MM.1S (cell line): ENCODE data around the gene ATF5.

Source experiments
- DNase-seq: peaks from one replicate; pipeline ENCODE4 v3.0.0-alpha.2; 2015
- H2AFZ ChIP-seq: fragments of 300-600 bp; sonication (generic); 2 replicates; pipeline ENCODE4 v1.6.0; 2016; ENCODE audit warnings: antibody characterized with exemption, low read length
- H3F3A ChIP-seq: fragments of 300-600 bp; sonication (generic); 2 replicates; pipeline ENCODE4 v1.6.1; 2016; ENCODE audit warnings: mild to moderate bottlenecking, antibody characterized with exemption, low read length, moderate library complexity, mixed read lengths; ENCODE audit not compliant: insufficient read depth
- H3K27ac ChIP-seq: fragments of 300-600 bp; sonication (generic); 2 replicates; pipeline ENCODE4 v1.5.1; 2016; ENCODE audit warnings: mild to moderate bottlenecking, low read length
- H3K27me3 ChIP-seq: fragments of 300-600 bp; sonication (generic); replicated peaks from 2 replicates; pipeline ENCODE4 v1.6.0; 2016; ENCODE audit warnings: low read length; ENCODE audit not compliant: insufficient read depth
- H3K36me3 ChIP-seq: fragments of 300-600 bp; sonication (generic); replicated peaks from 2 replicates; pipeline ENCODE4 v1.6.1; 2016; ENCODE audit warnings: mild to moderate bottlenecking, low read length, mixed read lengths; ENCODE audit not compliant: insufficient read depth
- H3K4me1 ChIP-seq: fragments of 300-600 bp; sonication (generic); 2 replicates; pipeline ENCODE4 v1.6.1; 2016; ENCODE audit warnings: low read length, mixed read lengths
- H3K4me2 ChIP-seq: fragments of 300-600 bp; sonication (generic); 2 replicates; pipeline ENCODE4 v1.6.0; 2016; ENCODE audit warnings: low read depth, low read length
- H3K4me3 ChIP-seq: fragments of 300-600 bp; sonication (generic); 2 replicates; pipeline ENCODE4 v1.5.1; 2016; ENCODE audit warnings: low read length, mixed read lengths
- H3K79me2 ChIP-seq: fragments of 300-600 bp; sonication (generic); 2 replicates; pipeline ENCODE4 v1.6.1; 2016; ENCODE audit warnings: mixed run types, low read length, mixed read lengths
- H3K9ac ChIP-seq: fragments of 300-600 bp; sonication (generic); 2 replicates; pipeline ENCODE4 v1.6.1; 2016; ENCODE audit warnings: low read length, mixed read lengths
- H3K9me2 ChIP-seq: fragments of 300-600 bp; sonication (generic); replicated peaks from 2 replicates; pipeline ENCODE4 v1.6.1; 2016; ENCODE audit warnings: mild to moderate bottlenecking, low read length, mixed read lengths; ENCODE audit not compliant: insufficient read depth
- H3K9me3 ChIP-seq: fragments of 300-600 bp; sonication (generic); replicated peaks from 2 replicates; pipeline ENCODE4 v1.6.1; 2016; ENCODE audit warnings: mild to moderate bottlenecking, low read length, mixed read lengths; ENCODE audit not compliant: insufficient read depth
- H4K20me1 ChIP-seq: fragments of 300-600 bp; sonication (generic); 2 replicates; pipeline ENCODE4 v1.6.1; 2016; ENCODE audit warnings: mild to moderate bottlenecking, low read length, moderate library complexity, mixed read lengths; ENCODE audit not compliant: insufficient read depth
- CTCF ChIP-seq: fragments of 300-600 bp; sonication (generic); IDR thresholded peaks from 2 replicates; pipeline ENCODE4 v1.5.1; 2016; ENCODE audit warnings: antibody characterized with exemption, low read length, mixed read lengths
- EZH2 ChIP-seq: fragments of 300-600 bp; sonication (generic); optimal IDR thresholded peaks from 2 replicates; pipeline ENCODE3; 2017; ENCODE audit warnings: low read depth, mild to moderate bottlenecking, antibody characterized with exemption, low read length, mixed read lengths
- EZH2phosphoT487 ChIP-seq: fragments of 300-600 bp; sonication (generic); IDR thresholded peaks from 2 replicates; pipeline ENCODE4 v1.6.1; 2018; ENCODE audit warnings: antibody characterized with exemption, low read length

ATF5 gene

GRCh38 chr19:49953416-49953815 lies 24.4 kb downstream of the ATF5 start:
- no peaks in the 10 kb centered on the region for H3K9me2 ChIP-seq
- no peak overlapping the region for H3K4me3 ChIP-seq
- no peak for DNase-seq
- no peak overlapping the region for H3K9ac ChIP-seq
- H3K9me3 ChIP-seq, result no peaks in the 10 kb centered on the region
- no peaks in the 10 kb centered on the region for H3F3A ChIP-seq
- H3K4me1 ChIP-seq, result 0 out of 2 replicates have a peak, but pooled peaks cover 8% of the 10 kb centered on the region
- H3K79me2 ChIP-seq, result no peaks in the 10 kb centered on the region
- H3K36me3 ChIP-seq, result no peaks in the 10 kb centered on the region
- no peaks in the 10 kb centered on the region for H4K20me1 ChIP-seq
- H3K4me2 ChIP-seq, result no peak overlapping the region; the same call in 1 of the 2 replicates
- TF ChIP-seq EZH2 (no peak), EZH2phosphoT487 (no peak), CTCF (no peak)
- H3K27me3 ChIP-seq, result no peaks in the 10 kb centered on the region
- no peak overlapping the region for H2AFZ ChIP-seq
- no peak overlapping the region for H3K27ac ChIP-seq

DNA sequence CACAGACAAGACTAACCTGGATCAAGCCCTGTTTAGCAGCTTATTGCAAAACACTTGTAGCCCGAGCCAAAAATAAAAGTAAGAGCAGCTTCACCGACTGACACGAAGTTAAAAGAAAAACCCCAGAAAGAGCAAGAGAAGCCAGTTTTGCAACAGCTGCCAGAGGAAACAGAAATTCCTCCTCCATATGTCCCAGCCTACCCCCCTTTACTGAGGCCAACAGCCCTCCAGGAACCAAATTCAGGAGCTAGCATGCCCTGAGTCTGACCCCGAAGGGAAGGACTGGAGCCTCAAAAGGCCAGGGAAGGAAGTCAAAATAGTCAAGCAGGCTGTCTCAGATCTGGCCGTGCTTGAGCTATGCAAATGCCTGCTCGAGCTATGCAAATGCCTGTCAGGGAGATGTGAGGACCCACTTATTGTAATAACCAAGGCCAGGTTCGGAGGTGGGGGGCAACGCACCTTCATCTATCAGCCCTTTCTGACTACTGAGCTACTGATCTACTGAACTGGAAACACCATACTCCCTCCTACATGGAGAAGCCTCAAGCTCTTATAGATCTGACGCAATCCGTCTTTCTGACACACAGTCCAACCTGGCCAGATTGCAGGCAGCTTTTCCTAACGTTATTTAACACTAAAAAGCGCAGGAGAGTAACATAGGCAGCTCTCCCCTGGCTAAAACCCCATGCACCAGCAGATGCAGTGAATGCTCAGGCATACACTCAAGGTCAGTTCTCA lies 25.3 kb downstream of the ATF5 start:
- Histone ChIP-seq H3K9ac (no peak overlapping the region), H3F3A (no peaks in the 10 kb centered on the region), H2AFZ (no peak overlapping the region), H3K27ac (no peak overlapping the region), H3K27me3 (no peaks in the 10 kb centered on the region), H3K9me2 (no peaks in the 10 kb centered on the region), H3K4me2 (peak overlapping the region; percentile 25; the same call in 1 of the 2 replicates), H3K4me3 (no peak overlapping the region), H3K36me3 (no peaks in the 10 kb centered on the region), H3K9me3 (no peaks in the 10 kb centered on the region), H4K20me1 (no peaks in the 10 kb centered on the region), H3K4me1 (0 out of 2 replicates have a peak, but pooled peaks cover 8% of the 10 kb centered on the region), H3K79me2 (no peaks in the 10 kb centered on the region)
- TF ChIP-seq CTCF (no peak), EZH2 (no peak), EZH2phosphoT487 (no peak)
- no peak for DNase-seq

DNA sequence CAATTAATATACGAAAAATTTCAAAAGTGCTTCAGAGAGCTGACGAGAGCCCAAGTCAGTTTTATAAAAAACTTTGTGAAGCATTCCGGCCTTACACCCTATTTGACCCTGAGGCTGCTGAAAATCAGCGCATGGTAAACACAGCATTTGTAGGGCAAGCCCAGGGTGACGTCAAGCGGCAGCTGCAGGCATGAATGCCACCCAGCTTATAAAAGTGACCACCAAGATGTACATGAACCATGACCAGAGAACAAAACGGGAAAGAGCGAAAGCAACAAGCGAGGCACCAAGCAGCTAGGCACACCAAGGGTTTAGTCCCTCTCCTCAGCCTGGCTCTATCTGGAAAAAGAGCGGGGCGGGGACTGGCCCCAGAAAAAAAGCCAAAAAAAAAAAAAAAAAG lies 25.9 kb downstream of the ATF5 start:
- Histone ChIP-seq H3K36me3 (no peaks in the 10 kb centered on the region), H2AFZ (no peak overlapping the region), H3K27ac (no peak overlapping the region), H3K9me2 (no peaks in the 10 kb centered on the region), H4K20me1 (no peaks in the 10 kb centered on the region), H3K4me1 (0 out of 2 replicates have a peak, but pooled peaks cover 8% of the 10 kb centered on the region), H3K9ac (no peak overlapping the region), H3K4me3 (no peak overlapping the region), H3K79me2 (no peaks in the 10 kb centered on the region), H3K27me3 (no peaks in the 10 kb centered on the region), H3K4me2 (no peak overlapping the region), H3F3A (no peaks in the 10 kb centered on the region), H3K9me3 (no peaks in the 10 kb centered on the region)
- no peak for DNase-seq
- TF ChIP-seq CTCF, result no peak
- no peak for TF ChIP-seq EZH2phosphoT487
- no peak for TF ChIP-seq EZH2
